WTC11 (cell line): ENCODE results near the gene ASB1. TPM values are rescaled to one million over a fixed set of nuclear protein-coding genes. Genes with fewer than 3 reads are reported as not detected.

Source experiments
- FOXJ3 ChIP-seq: sonication (generic); formaldehyde crosslinking; IDR thresholded peaks from 2 replicates; pipeline ENCODE4 v1.9.0; 2021; ENCODE audit warnings: missing genetic modification reagents, mild to moderate bottlenecking, borderline replicate concordance
- FOXK1 ChIP-seq: sonication (generic); formaldehyde crosslinking; IDR thresholded peaks from 2 replicates; pipeline ENCODE4 v1.8.0; 2022; ENCODE audit warnings: mild to moderate bottlenecking, moderate library complexity, missing genetic modification reagents
- HMGA2 ChIP-seq: fragments of 250-450 bp; sonication (Bioruptor Pico); IDR thresholded peaks from 2 replicates; pipeline ENCODE4 v1.4.0; 2021; ENCODE audit warnings: mild to moderate bottlenecking, moderate library complexity
- MXD4 ChIP-seq: fragments of 250-450 bp; sonication (Bioruptor Pico); IDR thresholded peaks from 2 replicates; pipeline ENCODE4 v1.8.0; 2021; ENCODE audit warnings: mild to moderate bottlenecking, moderate library complexity, borderline replicate concordance
- NFATC4 ChIP-seq: fragments of 250-450 bp; sonication (Bioruptor Pico); IDR thresholded peaks from 2 replicates; pipeline ENCODE4 v1.9.0; 2021; ENCODE audit warnings: mild to moderate bottlenecking
- NR1H2 ChIP-seq: sonication (generic); formaldehyde crosslinking; IDR thresholded peaks from 2 replicates; pipeline ENCODE4 v1.9.0; 2021; ENCODE audit warnings: mild to moderate bottlenecking, moderate library complexity, missing genetic modification reagents
- NR2C2 ChIP-seq: sonication (generic); formaldehyde crosslinking; IDR thresholded peaks from 2 replicates; pipeline ENCODE4 v1.8.0; 2022; ENCODE audit warnings: mild to moderate bottlenecking, missing genetic modification reagents
- RORB ChIP-seq: fragments of 250-450 bp; sonication (Bioruptor Pico); IDR thresholded peaks from 2 replicates; pipeline ENCODE4 v1.9.0; 2021; ENCODE audit warnings: mild to moderate bottlenecking
- SOX15 ChIP-seq: fragments of 250-450 bp; sonication (Bioruptor Pico); IDR thresholded peaks from 2 replicates; pipeline ENCODE4 v1.9.0; 2021; ENCODE audit warnings: mild to moderate bottlenecking
- ZNF138 ChIP-seq: sonication (generic); formaldehyde crosslinking; conservative IDR thresholded peaks from 2 replicates; pipeline ENCODE4 v1.8.1; 2022; ENCODE audit warnings: mild to moderate bottlenecking, moderate library complexity, missing genetic modification reagents
- ZNF232 ChIP-seq: sonication (generic); formaldehyde crosslinking; IDR thresholded peaks from 2 replicates; pipeline ENCODE4 v1.8.0; 2022; ENCODE audit warnings: mild to moderate bottlenecking, missing genetic modification reagents
- ZNF396 ChIP-seq: fragments of 250-450 bp; sonication (Bioruptor Pico); IDR thresholded peaks from 2 replicates; pipeline ENCODE4 v1.8.0; 2021; ENCODE audit warnings: mild to moderate bottlenecking, moderate library complexity, borderline replicate concordance
- ZNF423 ChIP-seq: fragments of 250-450 bp; sonication (Bioruptor Pico); IDR thresholded peaks from 2 replicates; pipeline ENCODE4 v2.1.2; 2022; ENCODE audit warnings: mild to moderate bottlenecking, moderate library complexity
- ZNF671 ChIP-seq: fragments of 250-450 bp; sonication (Bioruptor Pico); IDR thresholded peaks from 2 replicates; pipeline ENCODE4 v1.8.0; 2021; ENCODE audit warnings: mild to moderate bottlenecking
- total RNA-seq: library from RNA; stranded (reverse); gene quantifications from 3 replicates; pipeline ENCODE4 v1.2.3, GENCODE V29; 2021
- TF ChIP-seq, protein P1 (sequence below): sonication (generic); formaldehyde crosslinking; IDR thresholded peaks from 2 replicates; pipeline ENCODE4 v1.8.0; 2022; ENCODE audit warnings: mild to moderate bottlenecking, missing genetic modification reagents
- TF ChIP-seq, protein P2 (sequence below): sonication (generic); formaldehyde crosslinking; IDR thresholded peaks from 2 replicates; pipeline ENCODE4 v1.8.1; 2023; ENCODE audit warnings: mild to moderate bottlenecking, moderate library complexity, missing genetic modification reagents
- TF ChIP-seq, protein P3 (sequence below): sonication (generic); formaldehyde crosslinking; IDR thresholded peaks from 2 replicates; pipeline ENCODE4 v1.8.0; 2022; ENCODE audit warnings: mild to moderate bottlenecking, missing genetic modification reagents
- TF ChIP-seq, protein P4 (sequence below): sonication (generic); formaldehyde crosslinking; conservative IDR thresholded peaks from 2 replicates; pipeline ENCODE4 v1.8.1; 2022; ENCODE audit warnings: mild to moderate bottlenecking, missing genetic modification reagents
- TF ChIP-seq, protein P5 (sequence below): sonication (generic); formaldehyde crosslinking; IDR thresholded peaks from 2 replicates; pipeline ENCODE4 v1.8.0; 2023; ENCODE audit warnings: missing genetic modification reagents
- TF ChIP-seq, protein P6 (sequence below): fragments of 250-450 bp; sonication (Bioruptor Pico); IDR thresholded peaks from 2 replicates; pipeline ENCODE4 v2.1.2; 2022; ENCODE audit warnings: mild to moderate bottlenecking, moderate library complexity
- TF ChIP-seq, protein P7 (sequence below): sonication (generic); formaldehyde crosslinking; IDR thresholded peaks from 2 replicates; pipeline ENCODE4 v1.8.0; 2023; ENCODE audit warnings: missing genetic modification reagents, mild to moderate bottlenecking, borderline replicate concordance
- TF ChIP-seq, protein P8 (sequence below): sonication (generic); formaldehyde crosslinking; conservative IDR thresholded peaks from 2 replicates; pipeline ENCODE4 v1.8.1; 2023; ENCODE audit warnings: mild to moderate bottlenecking, low read depth, missing genetic modification reagents, moderate library complexity

ASB1 gene
- total RNA-seq, 1 experiment from 2014 or later, result 43.9 TPM

DNA sequence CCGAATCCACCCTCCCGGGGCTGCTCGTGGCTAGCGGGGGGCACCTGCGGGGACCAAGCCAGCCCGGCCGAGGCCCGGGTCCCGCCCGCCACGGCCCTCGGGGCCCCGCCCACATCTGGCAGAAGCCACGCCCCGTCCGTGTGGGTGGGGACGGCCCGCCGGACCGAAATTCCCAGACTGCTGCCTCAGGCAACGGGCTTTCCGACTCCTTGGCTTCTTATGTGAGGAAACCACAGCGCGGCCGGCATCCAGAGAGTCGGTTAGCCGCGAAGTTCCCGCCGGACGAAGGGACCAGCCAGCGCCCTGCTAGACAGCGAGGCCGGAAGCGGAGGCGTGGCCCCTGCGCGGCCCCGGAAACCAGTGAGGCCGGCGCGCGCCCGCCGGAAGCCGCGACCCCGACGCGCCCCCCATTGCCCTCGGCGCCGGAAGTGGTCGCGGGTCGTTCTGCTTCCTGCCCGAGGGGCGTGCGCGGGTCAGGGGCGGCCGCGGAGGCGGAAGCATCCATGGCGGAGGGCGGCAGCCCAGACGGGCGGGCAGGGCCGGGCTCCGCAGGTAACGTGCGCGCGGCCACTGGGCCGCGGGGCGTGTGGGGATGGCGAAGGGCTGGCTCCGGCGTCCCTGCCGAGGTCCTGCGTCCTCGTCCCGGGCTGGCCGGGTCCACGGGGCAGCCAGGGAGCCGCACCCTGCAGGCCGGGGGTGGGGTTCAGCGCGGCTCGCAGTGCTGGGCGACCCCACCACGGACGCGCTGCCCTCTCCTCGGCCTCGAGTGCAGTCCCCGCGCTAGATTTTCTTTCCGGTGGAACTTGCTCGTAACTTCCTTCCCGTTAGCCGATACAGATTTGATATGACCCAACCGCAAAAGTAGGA, at the start of gene ASB1 (continued):
- TF ChIP-seq, protein P1, sequence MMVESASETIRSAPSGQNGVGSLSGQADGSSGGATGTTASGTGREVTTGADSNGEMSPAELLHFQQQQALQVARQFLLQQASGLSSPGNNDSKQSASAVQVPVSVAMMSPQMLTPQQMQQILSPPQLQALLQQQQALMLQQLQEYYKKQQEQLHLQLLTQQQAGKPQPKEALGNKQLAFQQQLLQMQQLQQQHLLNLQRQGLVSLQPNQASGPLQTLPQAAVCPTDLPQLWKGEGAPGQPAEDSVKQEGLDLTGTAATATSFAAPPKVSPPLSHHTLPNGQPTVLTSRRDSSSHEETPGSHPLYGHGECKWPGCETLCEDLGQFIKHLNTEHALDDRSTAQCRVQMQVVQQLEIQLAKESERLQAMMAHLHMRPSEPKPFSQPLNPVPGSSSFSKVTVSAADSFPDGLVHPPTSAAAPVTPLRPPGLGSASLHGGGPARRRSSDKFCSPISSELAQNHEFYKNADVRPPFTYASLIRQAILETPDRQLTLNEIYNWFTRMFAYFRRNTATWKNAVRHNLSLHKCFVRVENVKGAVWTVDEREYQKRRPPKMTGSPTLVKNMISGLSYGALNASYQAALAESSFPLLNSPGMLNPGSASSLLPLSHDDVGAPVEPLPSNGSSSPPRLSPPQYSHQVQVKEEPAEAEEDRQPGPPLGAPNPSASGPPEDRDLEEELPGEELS (CRISPR knock-in tag), result peak; percentile 54
- TF ChIP-seq, protein P2, sequence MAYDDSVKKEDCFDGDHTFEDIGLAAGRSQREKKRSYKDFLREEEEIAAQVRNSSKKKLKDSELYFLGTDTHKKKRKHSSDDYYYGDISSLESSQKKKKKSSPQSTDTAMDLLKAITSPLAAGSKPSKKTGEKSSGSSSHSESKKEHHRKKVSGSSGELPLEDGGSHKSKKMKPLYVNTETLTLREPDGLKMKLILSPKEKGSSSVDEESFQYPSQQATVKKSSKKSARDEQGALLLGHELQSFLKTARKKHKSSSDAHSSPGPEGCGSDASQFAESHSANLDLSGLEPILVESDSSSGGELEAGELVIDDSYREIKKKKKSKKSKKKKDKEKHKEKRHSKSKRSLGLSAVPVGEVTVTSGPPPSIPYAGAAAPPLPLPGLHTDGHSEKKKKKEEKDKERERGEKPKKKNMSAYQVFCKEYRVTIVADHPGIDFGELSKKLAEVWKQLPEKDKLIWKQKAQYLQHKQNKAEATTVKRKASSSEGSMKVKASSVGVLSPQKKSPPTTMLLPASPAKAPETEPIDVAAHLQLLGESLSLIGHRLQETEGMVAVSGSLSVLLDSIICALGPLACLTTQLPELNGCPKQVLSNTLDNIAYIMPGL (CRISPR knock-in tag), result 0 out of 2 replicates have a peak, but pooled peaks have one; percentile 74
- no peak for TF ChIP-seq NR1H2 (CRISPR knock-in tag)
- TF ChIP-seq, protein P3, sequence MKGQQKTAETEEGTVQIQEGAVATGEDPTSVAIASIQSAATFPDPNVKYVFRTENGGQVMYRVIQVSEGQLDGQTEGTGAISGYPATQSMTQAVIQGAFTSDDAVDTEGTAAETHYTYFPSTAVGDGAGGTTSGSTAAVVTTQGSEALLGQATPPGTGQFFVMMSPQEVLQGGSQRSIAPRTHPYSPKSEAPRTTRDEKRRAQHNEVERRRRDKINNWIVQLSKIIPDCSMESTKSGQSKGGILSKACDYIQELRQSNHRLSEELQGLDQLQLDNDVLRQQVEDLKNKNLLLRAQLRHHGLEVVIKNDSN (CRISPR knock-in tag), result no peak
- no peak for TF ChIP-seq MXD4 (CRISPR knock-in tag)
- TF ChIP-seq, protein P4, sequence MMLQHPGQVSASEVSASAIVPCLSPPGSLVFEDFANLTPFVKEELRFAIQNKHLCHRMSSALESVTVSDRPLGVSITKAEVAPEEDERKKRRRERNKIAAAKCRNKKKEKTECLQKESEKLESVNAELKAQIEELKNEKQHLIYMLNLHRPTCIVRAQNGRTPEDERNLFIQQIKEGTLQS (CRISPR knock-in tag), result 0 out of 2 replicates have a peak, but pooled peaks have one; percentile 1
- no peak for TF ChIP-seq ZNF671 (CRISPR knock-in tag)
- TF ChIP-seq ZNF423 (CRISPR knock-in tag), result no peak
- TF ChIP-seq RORB, result no peak
- TF ChIP-seq HMGA2, result no peak
- peak; percentile 79 for TF ChIP-seq ZNF232
- TF ChIP-seq ZNF396 (CRISPR knock-in tag), result no peak
- TF ChIP-seq, protein P5, sequence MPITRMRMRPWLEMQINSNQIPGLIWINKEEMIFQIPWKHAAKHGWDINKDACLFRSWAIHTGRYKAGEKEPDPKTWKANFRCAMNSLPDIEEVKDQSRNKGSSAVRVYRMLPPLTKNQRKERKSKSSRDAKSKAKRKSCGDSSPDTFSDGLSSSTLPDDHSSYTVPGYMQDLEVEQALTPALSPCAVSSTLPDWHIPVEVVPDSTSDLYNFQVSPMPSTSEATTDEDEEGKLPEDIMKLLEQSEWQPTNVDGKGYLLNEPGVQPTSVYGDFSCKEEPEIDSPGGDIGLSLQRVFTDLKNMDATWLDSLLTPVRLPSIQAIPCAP (CRISPR knock-in tag), result 0 out of 2 replicates have a peak, but pooled peaks have one; percentile 66
- TF ChIP-seq NFATC4 (CRISPR knock-in tag), result no peak
- TF ChIP-seq NR2C2 (CRISPR knock-in tag), result no peak
- peak; percentile 68 for TF ChIP-seq FOXK1 (CRISPR knock-in tag)
- TF ChIP-seq, protein P6, sequence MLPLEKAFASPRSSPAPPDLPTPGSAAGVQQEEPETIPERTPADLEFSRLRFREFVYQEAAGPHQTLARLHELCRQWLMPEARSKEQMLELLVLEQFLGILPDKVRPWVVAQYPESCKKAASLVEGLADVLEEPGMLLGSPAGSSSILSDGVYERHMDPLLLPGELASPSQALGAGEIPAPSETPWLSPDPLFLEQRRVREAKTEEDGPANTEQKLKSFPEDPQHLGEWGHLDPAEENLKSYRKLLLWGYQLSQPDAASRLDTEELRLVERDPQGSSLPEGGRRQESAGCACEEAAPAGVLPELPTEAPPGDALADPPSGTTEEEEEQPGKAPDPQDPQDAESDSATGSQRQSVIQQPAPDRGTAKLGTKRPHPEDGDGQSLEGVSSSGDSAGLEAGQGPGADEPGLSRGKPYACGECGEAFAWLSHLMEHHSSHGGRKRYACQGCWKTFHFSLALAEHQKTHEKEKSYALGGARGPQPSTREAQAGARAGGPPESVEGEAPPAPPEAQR (CRISPR knock-in tag), result no peak
- TF ChIP-seq, protein P7, sequence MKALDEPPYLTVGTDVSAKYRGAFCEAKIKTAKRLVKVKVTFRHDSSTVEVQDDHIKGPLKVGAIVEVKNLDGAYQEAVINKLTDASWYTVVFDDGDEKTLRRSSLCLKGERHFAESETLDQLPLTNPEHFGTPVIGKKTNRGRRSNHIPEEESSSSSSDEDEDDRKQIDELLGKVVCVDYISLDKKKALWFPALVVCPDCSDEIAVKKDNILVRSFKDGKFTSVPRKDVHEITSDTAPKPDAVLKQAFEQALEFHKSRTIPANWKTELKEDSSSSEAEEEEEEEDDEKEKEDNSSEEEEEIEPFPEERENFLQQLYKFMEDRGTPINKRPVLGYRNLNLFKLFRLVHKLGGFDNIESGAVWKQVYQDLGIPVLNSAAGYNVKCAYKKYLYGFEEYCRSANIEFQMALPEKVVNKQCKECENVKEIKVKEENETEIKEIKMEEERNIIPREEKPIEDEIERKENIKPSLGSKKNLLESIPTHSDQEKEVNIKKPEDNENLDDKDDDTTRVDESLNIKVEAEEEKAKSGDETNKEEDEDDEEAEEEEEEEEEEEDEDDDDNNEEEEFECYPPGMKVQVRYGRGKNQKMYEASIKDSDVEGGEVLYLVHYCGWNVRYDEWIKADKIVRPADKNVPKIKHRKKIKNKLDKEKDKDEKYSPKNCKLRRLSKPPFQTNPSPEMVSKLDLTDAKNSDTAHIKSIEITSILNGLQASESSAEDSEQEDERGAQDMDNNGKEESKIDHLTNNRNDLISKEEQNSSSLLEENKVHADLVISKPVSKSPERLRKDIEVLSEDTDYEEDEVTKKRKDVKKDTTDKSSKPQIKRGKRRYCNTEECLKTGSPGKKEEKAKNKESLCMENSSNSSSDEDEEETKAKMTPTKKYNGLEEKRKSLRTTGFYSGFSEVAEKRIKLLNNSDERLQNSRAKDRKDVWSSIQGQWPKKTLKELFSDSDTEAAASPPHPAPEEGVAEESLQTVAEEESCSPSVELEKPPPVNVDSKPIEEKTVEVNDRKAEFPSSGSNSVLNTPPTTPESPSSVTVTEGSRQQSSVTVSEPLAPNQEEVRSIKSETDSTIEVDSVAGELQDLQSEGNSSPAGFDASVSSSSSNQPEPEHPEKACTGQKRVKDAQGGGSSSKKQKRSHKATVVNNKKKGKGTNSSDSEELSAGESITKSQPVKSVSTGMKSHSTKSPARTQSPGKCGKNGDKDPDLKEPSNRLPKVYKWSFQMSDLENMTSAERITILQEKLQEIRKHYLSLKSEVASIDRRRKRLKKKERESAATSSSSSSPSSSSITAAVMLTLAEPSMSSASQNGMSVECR (CRISPR knock-in tag), result peak; percentile 46; the same call in 1 of the 2 replicates
- TF ChIP-seq ZNF138 (CRISPR knock-in tag), result no peak; the same call in 1 of the 2 replicates
- no peak for TF ChIP-seq SOX15 (CRISPR knock-in tag)
- TF ChIP-seq, protein P8, sequence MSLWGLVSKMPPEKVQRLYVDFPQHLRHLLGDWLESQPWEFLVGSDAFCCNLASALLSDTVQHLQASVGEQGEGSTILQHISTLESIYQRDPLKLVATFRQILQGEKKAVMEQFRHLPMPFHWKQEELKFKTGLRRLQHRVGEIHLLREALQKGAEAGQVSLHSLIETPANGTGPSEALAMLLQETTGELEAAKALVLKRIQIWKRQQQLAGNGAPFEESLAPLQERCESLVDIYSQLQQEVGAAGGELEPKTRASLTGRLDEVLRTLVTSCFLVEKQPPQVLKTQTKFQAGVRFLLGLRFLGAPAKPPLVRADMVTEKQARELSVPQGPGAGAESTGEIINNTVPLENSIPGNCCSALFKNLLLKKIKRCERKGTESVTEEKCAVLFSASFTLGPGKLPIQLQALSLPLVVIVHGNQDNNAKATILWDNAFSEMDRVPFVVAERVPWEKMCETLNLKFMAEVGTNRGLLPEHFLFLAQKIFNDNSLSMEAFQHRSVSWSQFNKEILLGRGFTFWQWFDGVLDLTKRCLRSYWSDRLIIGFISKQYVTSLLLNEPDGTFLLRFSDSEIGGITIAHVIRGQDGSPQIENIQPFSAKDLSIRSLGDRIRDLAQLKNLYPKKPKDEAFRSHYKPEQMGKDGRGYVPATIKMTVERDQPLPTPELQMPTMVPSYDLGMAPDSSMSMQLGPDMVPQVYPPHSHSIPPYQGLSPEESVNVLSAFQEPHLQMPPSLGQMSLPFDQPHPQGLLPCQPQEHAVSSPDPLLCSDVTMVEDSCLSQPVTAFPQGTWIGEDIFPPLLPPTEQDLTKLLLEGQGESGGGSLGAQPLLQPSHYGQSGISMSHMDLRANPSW (CRISPR knock-in tag), result no peak
- TF ChIP-seq FOXJ3 (CRISPR knock-in tag), result no peak
